Colon (tissue), 2 donors: ENCODE data around the gene LCMT2.

Experiments used
- FAIRE-seq: peaks from 2 replicates; lab custom pipeline; 2012; peaks lifted over from hg19 to GRCh38; lab: Jason Lieb, UNC
- donor health status: control.
- donor health status: control.

The LCMT2 gene

DNA sequence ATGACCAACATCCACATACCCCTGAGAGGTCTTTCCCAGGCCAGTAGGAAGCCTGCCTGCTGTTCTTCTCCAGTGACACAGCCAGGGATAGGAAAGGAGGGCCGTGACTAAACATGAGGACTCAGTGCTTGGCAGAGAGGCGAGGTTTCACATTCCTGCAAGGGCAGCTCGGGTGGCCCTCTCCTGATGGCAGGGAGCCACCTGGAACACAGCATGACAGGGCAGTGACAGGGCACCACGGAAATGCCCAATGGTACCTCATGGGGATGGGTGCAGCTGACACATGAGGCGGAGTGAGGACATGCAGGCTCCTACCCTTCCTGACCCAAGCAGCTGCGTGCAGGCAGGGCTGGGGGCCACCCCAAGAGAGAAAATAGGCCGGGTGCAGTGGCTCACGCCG, 56.2 kb downstream of the LCMT2 start:
- FAIRE-seq = no peak
